Lower leg skin (tissue), 4 donors: ENCODE data around the gene TUBB2B. TPM values are rescaled to one million over a fixed set of nuclear protein-coding genes. Genes with fewer than 3 reads are reported as not detected.

Experiments used
- DNase-seq, 2 donors: peaks; one replicate each; pipeline ENCODE4 v3.0.0-alpha.2; 2019; ENCODE audit warnings: low spot score in 2 of 2
- H3K4me3 ChIP-seq: fragments of 200-600 bp; sonication (generic); 2 replicates; pipeline ENCODE4 v1.5.1; 2017; ENCODE audit warnings: mild to moderate bottlenecking, low read depth; ENCODE audit not compliant: poor library complexity, severe bottlenecking
- POLR2A ChIP-seq, 2 donors: fragments of 450-650 bp; IDR thresholded peaks; one replicate each; pipeline ENCODE4 v1.6.1; 2016 to 2017; ENCODE audit warnings: antibody characterized with exemption in 2 of 2, mild to moderate bottlenecking in 1 of 2, moderate library complexity in 1 of 2
- WGBS, 2 donors: methylation state at CpG; one replicate each; pipeline ENCODE4 v1.1.5; 2018; 5-methylcytosine and 5-hydroxymethylcytosine counted together
- intact Hi-C: fragments of 100-400 bp; cut with DNase I; formaldehyde crosslinking; loops from one replicate; pipeline ENCODE4 v1.15.0; 2023; ENCODE audit warnings: low total_unique reads
- total RNA-seq, 4 donors: library from RNA; depleted of rRNA; stranded (reverse); fragments of >200 nt; gene quantifications; one replicate each; pipeline ENCODE4 v1.1.0, GENCODE V29; 2016
- TF ChIP-seq, protein P1 (sequence below), 3 donors: fragments of 450-650 bp; IDR thresholded peaks; one replicate each; pipeline ENCODE4 v1.5.1; 2016; ENCODE audit warnings: antibody characterized with exemption in 3 of 3, mild to moderate bottlenecking in 3 of 3, moderate library complexity in 2 of 3

The TUBB2B gene
- total RNA-seq, 4 donors from 2014 or later, result 1.0 to 14.6 (median 7.5) TPM

DNA sequence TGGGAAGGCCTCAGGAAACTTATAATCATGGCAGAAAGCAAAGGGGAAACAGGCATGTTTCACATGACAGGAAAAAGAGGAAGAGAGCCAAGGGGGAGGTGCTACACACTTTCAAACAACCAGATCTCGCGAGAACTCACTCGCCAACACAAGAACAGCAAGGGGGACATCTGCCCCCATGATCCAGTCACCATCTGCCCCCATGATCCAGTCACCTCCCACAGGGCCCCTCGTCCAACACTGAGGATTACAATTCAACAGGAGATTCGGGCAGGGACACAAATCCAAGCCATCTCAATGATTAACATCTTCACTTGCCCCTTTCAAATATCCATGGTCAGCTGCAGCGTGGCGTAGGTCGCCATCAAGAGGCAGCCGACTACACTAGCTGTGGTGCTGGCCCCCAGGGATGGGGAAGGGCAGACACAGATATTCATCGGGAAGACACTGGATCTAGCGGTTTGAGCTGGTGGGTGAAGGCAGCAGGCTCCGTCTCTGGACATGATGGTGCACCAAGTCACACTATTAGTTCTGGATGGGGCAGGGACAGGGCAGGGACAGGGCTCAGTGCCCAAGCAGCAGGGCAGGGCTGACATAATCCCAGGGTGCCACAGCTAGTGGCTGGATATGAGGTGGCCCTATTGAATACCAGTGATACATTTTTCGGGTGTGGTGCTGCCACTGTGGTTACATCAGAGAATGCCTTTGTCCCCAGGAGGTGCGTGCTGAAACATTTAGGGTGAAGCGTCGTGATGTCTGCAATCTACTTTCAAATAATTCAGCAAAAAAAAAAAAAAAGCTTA is 31.6 kb downstream of the TUBB2B start:
- H3K4me3 ChIP-seq, result no peak overlapping the region
- 77 to 79% methylated on average over 16 of the region's 16 CpGs for WGBS, 2 donors
- DNase-seq, result peak in 1 of 2 donors; percentile 76
- TF ChIP-seq POLR2A (IDR thresholded peaks at IDR 0.05), result no peak
- TF ChIP-seq, protein P1, sequence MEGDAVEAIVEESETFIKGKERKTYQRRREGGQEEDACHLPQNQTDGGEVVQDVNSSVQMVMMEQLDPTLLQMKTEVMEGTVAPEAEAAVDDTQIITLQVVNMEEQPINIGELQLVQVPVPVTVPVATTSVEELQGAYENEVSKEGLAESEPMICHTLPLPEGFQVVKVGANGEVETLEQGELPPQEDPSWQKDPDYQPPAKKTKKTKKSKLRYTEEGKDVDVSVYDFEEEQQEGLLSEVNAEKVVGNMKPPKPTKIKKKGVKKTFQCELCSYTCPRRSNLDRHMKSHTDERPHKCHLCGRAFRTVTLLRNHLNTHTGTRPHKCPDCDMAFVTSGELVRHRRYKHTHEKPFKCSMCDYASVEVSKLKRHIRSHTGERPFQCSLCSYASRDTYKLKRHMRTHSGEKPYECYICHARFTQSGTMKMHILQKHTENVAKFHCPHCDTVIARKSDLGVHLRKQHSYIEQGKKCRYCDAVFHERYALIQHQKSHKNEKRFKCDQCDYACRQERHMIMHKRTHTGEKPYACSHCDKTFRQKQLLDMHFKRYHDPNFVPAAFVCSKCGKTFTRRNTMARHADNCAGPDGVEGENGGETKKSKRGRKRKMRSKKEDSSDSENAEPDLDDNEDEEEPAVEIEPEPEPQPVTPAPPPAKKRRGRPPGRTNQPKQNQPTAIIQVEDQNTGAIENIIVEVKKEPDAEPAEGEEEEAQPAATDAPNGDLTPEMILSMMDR (IDR thresholded peaks at IDR 0.05), result no peak
- intact Hi-C loops, result no loop called here

DNA sequence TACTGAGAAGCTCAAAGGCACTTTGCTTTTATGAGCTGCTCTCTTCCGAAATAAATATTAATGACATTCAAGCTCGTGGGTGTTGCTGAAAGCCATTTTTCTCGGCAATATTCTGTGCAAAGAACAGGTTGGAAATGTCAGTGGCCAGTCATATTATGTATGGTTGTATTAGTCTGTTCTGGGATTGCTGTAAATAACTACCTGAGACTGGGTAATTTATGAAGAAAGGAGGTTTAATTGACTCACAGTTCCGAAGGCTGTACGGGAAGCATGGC is 32.1 kb downstream of the TUBB2B start:
- intact Hi-C loops, result no loop called here
- WGBS, 2 donors, result 75 to 83% methylated on average over 5 of the region's 5 CpGs
- H3K4me3 ChIP-seq, result no peak overlapping the region
- TF ChIP-seq, protein P1 (IDR thresholded peaks at IDR 0.05), result no peak
- no peak for TF ChIP-seq POLR2A (IDR thresholded peaks at IDR 0.05)
- DNase-seq, result peak in 1 of 2 donors; percentile 7

DNA sequence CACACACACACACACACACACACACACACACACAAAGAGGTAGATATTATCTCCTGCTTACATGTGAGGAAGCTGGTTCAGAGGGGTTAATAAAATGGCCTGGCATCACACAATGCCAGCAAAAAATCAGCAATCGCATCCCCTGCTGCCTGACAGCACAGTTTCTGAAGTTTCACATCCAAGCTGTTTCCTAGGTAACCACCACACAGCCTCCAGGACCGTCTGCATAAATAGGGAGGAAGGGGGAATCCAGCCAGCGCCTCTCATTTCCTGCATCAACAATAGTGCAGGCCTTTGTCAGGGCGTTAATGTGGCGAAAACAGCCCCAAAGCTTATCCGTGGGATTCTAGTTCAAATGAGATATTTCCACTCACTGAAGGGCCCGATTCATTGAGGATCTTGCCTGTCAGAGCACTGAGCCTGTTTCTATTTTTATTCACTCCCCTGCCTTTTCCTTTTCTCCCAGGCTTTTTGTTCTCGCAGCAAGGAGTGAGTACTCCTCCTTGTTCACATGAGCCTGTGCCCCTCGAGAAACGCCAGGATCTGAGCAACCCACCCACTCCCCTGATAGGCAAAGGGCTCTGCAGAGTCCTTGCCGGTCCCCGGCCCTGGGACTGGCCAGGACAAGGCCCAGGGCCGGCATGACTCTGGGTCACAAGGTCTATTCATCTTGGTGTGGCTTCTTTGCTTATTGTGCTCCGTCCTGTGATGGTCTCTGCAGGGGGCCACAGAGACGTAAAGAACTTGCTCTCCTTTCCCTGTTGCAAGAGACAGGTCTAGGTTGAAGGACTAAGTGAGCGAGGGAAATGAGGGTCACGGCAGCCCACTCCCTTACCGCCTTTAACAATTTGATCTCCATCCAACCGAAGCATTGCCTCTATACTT is 32.7 kb downstream of the TUBB2B start:
- peak in 1 of 2 donors; percentile 59 for DNase-seq
- 61 to 64% methylated on average over 19 of the region's 19 CpGs for WGBS, 2 donors
- intact Hi-C loops, result no loop called here
- no peak for TF ChIP-seq POLR2A (IDR thresholded peaks at IDR 0.05)
- TF ChIP-seq, protein P1 (IDR thresholded peaks at IDR 0.05), result no peak
- H3K4me3 ChIP-seq, result no peak overlapping the region

DNA sequence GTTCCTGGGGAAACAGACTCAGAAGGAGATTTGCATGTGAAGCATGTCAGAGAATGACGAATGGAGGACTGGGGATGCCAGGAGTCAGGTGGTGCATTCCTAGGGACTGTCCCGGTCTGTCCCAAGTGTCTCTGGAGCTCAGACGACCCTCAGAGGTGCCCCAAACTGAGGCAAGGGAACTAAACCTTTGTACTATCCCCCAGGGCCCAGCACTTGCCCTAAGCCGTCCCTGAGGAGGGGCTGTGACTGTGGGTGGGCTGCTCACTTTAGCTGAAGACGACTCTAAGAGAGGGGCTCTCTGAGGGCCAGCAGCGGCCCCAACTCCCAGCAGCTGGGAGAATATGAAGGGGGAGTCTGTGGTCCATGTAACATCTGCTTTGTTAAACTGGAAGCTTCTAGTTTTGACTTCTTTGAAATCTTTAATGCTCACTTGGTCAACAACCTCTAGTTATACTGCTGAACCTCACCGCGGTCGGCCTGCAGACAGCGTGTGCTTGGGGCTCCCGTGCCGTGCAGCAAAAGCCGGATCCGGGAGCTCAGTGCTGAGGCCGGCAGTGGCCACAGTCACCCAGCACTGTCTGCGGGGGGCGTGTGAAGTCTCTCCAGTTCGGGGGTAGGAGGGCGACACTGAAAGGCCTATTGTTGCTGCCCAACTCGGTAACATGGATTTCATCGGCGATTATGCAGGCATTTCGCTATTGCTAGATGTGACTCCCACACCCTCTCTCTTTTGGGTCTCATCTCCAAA is 34.2 kb downstream of the TUBB2B start:
- peak in 1 of 2 donors; percentile 77 for DNase-seq
- WGBS, 2 donors, result 83 to 88% methylated on average over 23 of the region's 23 CpGs
- H3K4me3 ChIP-seq, result no peak overlapping the region
- TF ChIP-seq POLR2A (IDR thresholded peaks at IDR 0.05), result no peak
- TF ChIP-seq, protein P1 (IDR thresholded peaks at IDR 0.05), result no peak
- intact Hi-C loops, result no loop called here

DNA sequence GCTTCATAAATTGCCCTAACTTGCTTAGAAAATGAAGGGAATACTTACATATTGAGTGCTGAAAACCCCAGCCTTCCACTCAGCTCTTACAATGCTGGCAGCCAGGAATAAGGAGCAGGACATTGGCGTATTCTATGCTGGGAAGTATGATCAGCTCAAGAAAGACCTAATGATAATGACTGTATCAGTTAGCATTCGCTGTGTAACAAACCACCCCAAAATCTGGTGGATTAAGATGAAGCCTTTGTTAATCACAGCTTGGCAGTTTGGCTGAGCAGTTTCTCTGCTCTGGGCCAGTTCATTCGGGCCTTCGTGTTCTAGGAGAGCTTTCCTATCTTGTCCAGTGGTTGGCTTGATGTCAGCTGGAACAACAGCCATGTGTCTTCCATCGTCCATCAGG is 36.7 kb downstream of the TUBB2B start:
- TF ChIP-seq, protein P1 (IDR thresholded peaks at IDR 0.05), result no peak
- no peak for TF ChIP-seq POLR2A (IDR thresholded peaks at IDR 0.05)
- intact Hi-C loops, result no loop called here
- H3K4me3 ChIP-seq, result no peak overlapping the region
- 94% methylated on average over 5 of the region's 5 CpGs for WGBS, 2 donors
- DNase-seq, result peak in 1 of 2 donors; percentile 13
